GM18517 (cell line): ENCODE results near the gene FRMD4B.
"Not testable (repeated sequence)": the region's sequence is repeated elsewhere in the genome, so short reads cannot be mapped to it uniquely, and the experiment has no call there.

ENCODE experiments used
- ATAC-seq: cut with Tn5 transposase; IDR thresholded peaks from one replicate; pipeline ENCODE4 v1.9.1; 2021; ENCODE audit warnings: mild to moderate bottlenecking, moderate library complexity; ENCODE audit not compliant: unreplicated experiment

FRMD4B gene

GRCh38 chr3:69292185-69292584, 93.7 kb downstream of the FRMD4B start:
- ATAC-seq, result no peak

GRCh38 chr3:69290430-69290829, 95.5 kb downstream of the FRMD4B start:
- no peak for ATAC-seq

- ATAC-seq, result no peak
Observed at GRCh38 chr3:69290006-69290405, 95.9 kb downstream of the FRMD4B start.

- ATAC-seq, result no peak
Observed at GRCh38 chr3:69288161-69288895, 97.6 kb downstream of the FRMD4B start.

- no peak for ATAC-seq
Observed at GRCh38 chr3:69283913-69284611, 101.8 kb downstream of the FRMD4B start.

GRCh38 chr3:69283496-69283895, 102.4 kb downstream of the FRMD4B start:
- no peak for ATAC-seq

- no peak for ATAC-seq
Observed at GRCh38 chr3:69282181-69282580, 103.7 kb downstream of the FRMD4B start.

- not testable (repeated sequence) for ATAC-seq
Observed at GRCh38 chr3:69277403-69277802, 108.5 kb downstream of the FRMD4B start.

- ATAC-seq, result no peak
Observed at GRCh38 chr3:69276884-69277283, 109.0 kb downstream of the FRMD4B start.

GRCh38 chr3:69276191-69276590, 109.7 kb downstream of the FRMD4B start:
- ATAC-seq, result not testable (repeated sequence)

GRCh38 chr3:69273896-69274295, 112.0 kb downstream of the FRMD4B start:
- no peak for ATAC-seq

GRCh38 chr3:69272556-69272955, 113.3 kb downstream of the FRMD4B start:
- no peak for ATAC-seq

- ATAC-seq, result no peak
Observed at GRCh38 chr3:69271098-69271497, 114.8 kb downstream of the FRMD4B start.

- no peak for ATAC-seq
Observed at GRCh38 chr3:69266585-69266984, 119.3 kb downstream of the FRMD4B start.

GRCh38 chr3:69266071-69266470, 119.8 kb downstream of the FRMD4B start:
- ATAC-seq, result not testable (repeated sequence)

GRCh38 chr3:69260843-69261405, 125.0 kb downstream of the FRMD4B start:
- not testable (repeated sequence) for ATAC-seq

GRCh38 chr3:69260216-69260787, 125.6 kb downstream of the FRMD4B start:
- ATAC-seq, result no peak

- ATAC-seq, result no peak
Observed at GRCh38 chr3:69259125-69259524, 126.8 kb downstream of the FRMD4B start.

- ATAC-seq, result no peak
Observed at GRCh38 chr3:69255928-69256327, 130.0 kb downstream of the FRMD4B start.

GRCh38 chr3:69254351-69254750, 131.5 kb downstream of the FRMD4B start:
- ATAC-seq, result no peak

GRCh38 chr3:69252631-69253030, 133.3 kb downstream of the FRMD4B start:
- no peak for ATAC-seq

- ATAC-seq, result no peak
Observed at GRCh38 chr3:69252141-69252540, 133.7 kb downstream of the FRMD4B start.
